Esophagus muscularis mucosa (tissue), 4 donors: ENCODE results near the gene ACSM5. TPM values are rescaled to one million over a fixed set of nuclear protein-coding genes. Genes with fewer than 3 reads are reported as not detected.
"Not testable (repeated sequence)": the region's sequence is repeated elsewhere in the genome, so short reads cannot be mapped to it uniquely, and the experiment has no call there.

Experiments
- DNase-seq: peaks from one replicate; pipeline ENCODE4 v3.0.0-alpha.2; 2017; ENCODE audit errors: extremely low spot score
- H3K27ac ChIP-seq, 4 donors: fragments of 200-600 bp; sonication (generic); replicated peaks in 1 of 4; 1 replicate in 3 of 4; 2 replicates in 1 of 4; pipeline ENCODE4 v1.5.1; 2016 to 2019; ENCODE audit warnings: mild to moderate bottlenecking in 1 of 4
- H3K27me3 ChIP-seq, 4 donors: fragments of 200-600 bp; sonication (generic); one replicate each; pipeline versions ENCODE4 v1.5.1 to v1.6.0; 2016 to 2019
- H3K36me3 ChIP-seq, 4 donors: fragments of 200-600 bp; sonication (generic); one replicate each; pipeline ENCODE4 v1.5.1; 2016 to 2019
- H3K4me1 ChIP-seq, 4 donors: fragments of 200-600 bp; sonication (generic); one replicate each; pipeline ENCODE4 v1.5.1; 2016 to 2019
- H3K4me3 ChIP-seq, 4 donors: fragments of 200-600 bp; sonication (generic); 1 replicate in 2 of 4; 2 replicates in 2 of 4; pipeline ENCODE4 v1.5.1; 2016 to 2019; ENCODE audit warnings: mild to moderate bottlenecking in 4 of 4, moderate library complexity in 1 of 4
- H3K9me3 ChIP-seq, 4 donors: fragments of 200-600 bp; sonication (generic); 1 replicate in 3 of 4; 2 replicates in 1 of 4; pipeline ENCODE4 v1.5.1; 2016 to 2019
- EP300 ChIP-seq: sonication (generic); formaldehyde crosslinking; IDR thresholded peaks from one replicate; pipeline ENCODE4 v1.6.1; 2017; ENCODE audit warnings: antibody characterized with exemption
- POLR2A ChIP-seq: fragments of 450-650 bp; IDR thresholded peaks from one replicate; pipeline ENCODE4 v1.6.1; 2017; ENCODE audit warnings: antibody characterized with exemption, moderate library complexity, mild to moderate bottlenecking, low read depth
- POLR2AphosphoS5 ChIP-seq, 2 donors: sonication (generic); formaldehyde crosslinking; IDR thresholded peaks; one replicate each; pipeline ENCODE4 v1.6.1; 2017; ENCODE audit warnings: antibody characterized with exemption in 2 of 2
- WGBS: methylation state at CpG from one replicate; pipeline ENCODE4 v1.1.5; 2018; 5-methylcytosine and 5-hydroxymethylcytosine counted together
- intact Hi-C: fragments of 100-400 bp; cut with DNase I; formaldehyde crosslinking; loops from one replicate; pipeline ENCODE4 v1.15.1; 2023
- total RNA-seq, 4 donors: library from RNA; depleted of rRNA; stranded (reverse); fragments of >200 nt; gene quantifications; one replicate each; pipeline versions ENCODE4 v1.1.0 to v1.2.1, GENCODE V29; 2016
- TF ChIP-seq, protein P1 (sequence below), 3 experiments: fragments of 200-600 bp in 2 of 3; fragments of 450-650 bp in 1 of 3; sonication (generic) in 2 of 3; IDR thresholded peaks; one replicate each; pipeline ENCODE4 v1.5.1; 2017 to 2019; ENCODE audit warnings: antibody characterized with exemption in 3 of 3, mild to moderate bottlenecking in 2 of 3, moderate library complexity in 1 of 3

The ACSM5 gene
- total RNA-seq, 4 donors from 2014 or later: 1.6 to 6.1 (median 3.7) TPM

DNA sequence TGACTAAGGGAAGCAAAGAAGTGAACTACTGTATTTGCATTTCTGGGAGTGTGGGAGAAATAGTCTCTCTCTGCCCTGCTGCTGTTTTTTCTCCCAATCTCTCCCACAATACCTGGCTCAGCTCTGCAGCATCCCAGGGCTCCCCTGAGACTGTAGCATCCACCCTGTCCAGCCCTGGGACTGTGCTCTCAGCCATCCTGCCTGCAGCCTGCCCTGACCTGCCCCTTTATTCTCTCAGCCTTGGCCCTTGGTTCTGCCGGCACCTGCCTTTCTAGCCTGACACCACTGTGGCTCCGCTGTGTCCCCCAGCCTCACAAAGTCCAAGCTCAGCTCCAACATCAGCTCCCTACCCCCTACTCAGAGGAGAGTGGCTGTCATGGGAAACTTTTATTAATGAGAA is 6.7 kb upstream of the ACSM5 start:
- Histone ChIP-seq H3K27ac (no peak overlapping the region), H3K27me3 (no peaks in the 10 kb centered on the region), H3K4me1 (no peaks in the 10 kb centered on the region), H3K36me3 (no peaks in the 10 kb centered on the region), H3K9me3 (no peaks in the 10 kb centered on the region), H3K4me3 (no peak overlapping the region)
- TF ChIP-seq, protein P1, sequence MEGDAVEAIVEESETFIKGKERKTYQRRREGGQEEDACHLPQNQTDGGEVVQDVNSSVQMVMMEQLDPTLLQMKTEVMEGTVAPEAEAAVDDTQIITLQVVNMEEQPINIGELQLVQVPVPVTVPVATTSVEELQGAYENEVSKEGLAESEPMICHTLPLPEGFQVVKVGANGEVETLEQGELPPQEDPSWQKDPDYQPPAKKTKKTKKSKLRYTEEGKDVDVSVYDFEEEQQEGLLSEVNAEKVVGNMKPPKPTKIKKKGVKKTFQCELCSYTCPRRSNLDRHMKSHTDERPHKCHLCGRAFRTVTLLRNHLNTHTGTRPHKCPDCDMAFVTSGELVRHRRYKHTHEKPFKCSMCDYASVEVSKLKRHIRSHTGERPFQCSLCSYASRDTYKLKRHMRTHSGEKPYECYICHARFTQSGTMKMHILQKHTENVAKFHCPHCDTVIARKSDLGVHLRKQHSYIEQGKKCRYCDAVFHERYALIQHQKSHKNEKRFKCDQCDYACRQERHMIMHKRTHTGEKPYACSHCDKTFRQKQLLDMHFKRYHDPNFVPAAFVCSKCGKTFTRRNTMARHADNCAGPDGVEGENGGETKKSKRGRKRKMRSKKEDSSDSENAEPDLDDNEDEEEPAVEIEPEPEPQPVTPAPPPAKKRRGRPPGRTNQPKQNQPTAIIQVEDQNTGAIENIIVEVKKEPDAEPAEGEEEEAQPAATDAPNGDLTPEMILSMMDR (IDR thresholded peaks at IDR 0.05): no peak
- TF ChIP-seq EP300 (no peak), POLR2A (no peak), POLR2AphosphoS5 (IDR thresholded peaks at IDR 0.05) (no peak)
- no peak for DNase-seq
- 100% methylated on average over 2 of the region's 2 CpGs for WGBS
- intact Hi-C loops: no loop called here

DNA sequence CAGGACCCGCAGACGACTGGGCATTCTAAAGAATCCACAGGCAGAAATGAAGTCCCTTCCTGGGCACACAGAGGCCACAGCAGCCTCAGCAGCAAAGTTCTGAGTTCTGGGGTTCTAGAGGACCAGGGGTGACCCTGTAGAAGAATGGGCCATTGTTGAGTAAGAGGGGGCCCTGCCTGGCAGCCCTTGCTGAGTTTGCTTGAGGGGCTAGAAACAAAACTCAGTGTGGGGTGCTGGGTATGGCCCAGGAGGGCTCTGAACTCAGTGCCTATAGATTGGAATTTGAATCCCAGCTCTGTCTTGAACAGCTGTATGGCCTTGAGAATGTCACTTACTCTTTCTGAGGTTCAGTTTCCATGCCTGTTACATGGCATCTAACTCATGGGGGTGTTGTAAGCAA is 4.7 kb upstream of the ACSM5 start, which contains the start of gene PDILT:
Gene PDILT (minus strand): TSS at position 101 of the 400 bp plus-strand sequence. CDS start 5,437 bp downstream, outside the sequence.
- H3K9me3 ChIP-seq: no peaks in the 10 kb centered on the region
- H3K4me1 ChIP-seq: peaks cover 0 to 4% (median 1%) of the 10 kb centered on the region in 4 donors
- 100% methylated on average over 2 of the region's 2 CpGs for WGBS
- no peaks in the 10 kb centered on the region for H3K27me3 ChIP-seq
- intact Hi-C loops: no loop called here
- TF ChIP-seq, protein P1 (IDR thresholded peaks at IDR 0.05): no peak
- TF ChIP-seq POLR2A: no peak
- TF ChIP-seq EP300: no peak
- no peak for TF ChIP-seq POLR2AphosphoS5 (IDR thresholded peaks at IDR 0.05)
- no peaks in the 10 kb centered on the region for H3K36me3 ChIP-seq
- no peak within 1 kb of the TSS for H3K27ac ChIP-seq
- no peak for DNase-seq
- H3K4me3 ChIP-seq: no peak within 1 kb of the TSS

DNA sequence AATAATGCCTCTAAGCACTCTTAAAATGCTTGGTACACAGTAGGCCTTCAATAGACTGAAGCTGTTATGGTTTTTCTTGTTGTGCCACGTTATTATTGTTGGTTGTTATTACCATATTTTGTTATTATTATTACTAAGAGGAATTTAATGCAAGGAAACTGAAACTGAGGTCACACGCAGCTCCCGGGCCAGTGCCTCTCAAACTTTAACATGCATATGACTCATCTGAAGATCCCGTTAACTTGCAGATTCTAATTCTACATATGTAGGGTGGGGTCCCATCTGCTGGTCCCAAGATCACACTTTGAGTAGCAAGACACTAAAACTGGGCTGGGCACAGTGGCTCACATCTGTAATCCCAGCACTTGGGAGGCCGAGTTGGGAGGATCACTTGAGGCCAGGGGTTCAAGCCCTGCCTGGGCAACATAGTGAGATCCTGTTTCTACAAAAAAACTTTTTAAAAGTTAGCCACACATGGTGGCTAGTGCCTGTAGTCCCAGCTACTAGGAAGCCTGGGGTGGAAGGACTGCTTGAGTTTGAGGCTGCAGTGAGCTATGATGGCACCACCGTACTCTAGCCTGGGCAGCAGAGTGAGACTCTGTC is 888 bp downstream of the ACSM5 start:
- H3K4me3 ChIP-seq: no peak overlapping the region

DNA sequence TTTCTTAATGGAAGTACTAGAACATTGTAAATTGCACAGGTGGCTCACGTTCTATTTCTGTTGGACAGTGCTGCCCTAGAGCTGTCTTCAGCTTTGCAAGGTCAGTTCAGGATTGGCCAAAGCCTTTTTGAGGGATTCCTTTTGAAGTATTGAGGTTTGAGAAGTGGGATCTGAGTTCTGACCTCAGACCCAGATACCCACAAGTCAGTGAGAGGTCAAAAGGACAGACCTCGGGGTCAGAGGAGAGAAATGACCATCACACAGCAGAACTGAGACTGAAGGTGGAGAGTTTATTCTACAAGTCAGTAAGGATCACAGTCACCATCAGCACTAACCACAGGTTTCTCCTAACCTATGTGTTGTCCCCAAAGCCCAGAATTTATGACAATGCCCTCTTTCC is 1.7 kb downstream of the ACSM5 start:
- no peaks in the 10 kb centered on the region for H3K9me3 ChIP-seq
- intact Hi-C loops: no loop called here
- peaks cover 0 to 4% (median 1%) of the 10 kb centered on the region in 4 donors for H3K4me1 ChIP-seq
- TF ChIP-seq EP300 (no peak), POLR2A (no peak), POLR2AphosphoS5 (IDR thresholded peaks at IDR 0.05) (no peak)
- TF ChIP-seq, protein P1 (IDR thresholded peaks at IDR 0.05): no peak
- no peak overlapping the region for H3K4me3 ChIP-seq
- 65% methylated on average over 2 of the region's 2 CpGs for WGBS
- H3K36me3 ChIP-seq: no peaks in the 10 kb centered on the region
- H3K27me3 ChIP-seq: no peaks in the 10 kb centered on the region
- no peak overlapping the region for H3K27ac ChIP-seq
- DNase-seq: no peak

More for the DNA sequence above, 888 bp downstream of the ACSM5 start:
- peak overlapping the region in 1 of 4 donors; percentile 44 for H3K27ac ChIP-seq
- intact Hi-C loops: no loop called here
- H3K4me1 ChIP-seq: peaks cover 0 to 4% (median 1%) of the 10 kb centered on the region in 4 donors
- TF ChIP-seq POLR2AphosphoS5 (IDR thresholded peaks at IDR 0.05) (no peak), POLR2A (no peak), EP300 (no peak)
- TF ChIP-seq, protein P1 (IDR thresholded peaks at IDR 0.05): no peak
- DNase-seq: no peak
- no peaks in the 10 kb centered on the region for H3K36me3 ChIP-seq
- no peaks in the 10 kb centered on the region for H3K27me3 ChIP-seq
- H3K9me3 ChIP-seq: no peaks in the 10 kb centered on the region
- 78% methylated on average over 6 of the region's 6 CpGs for WGBS

DNA sequence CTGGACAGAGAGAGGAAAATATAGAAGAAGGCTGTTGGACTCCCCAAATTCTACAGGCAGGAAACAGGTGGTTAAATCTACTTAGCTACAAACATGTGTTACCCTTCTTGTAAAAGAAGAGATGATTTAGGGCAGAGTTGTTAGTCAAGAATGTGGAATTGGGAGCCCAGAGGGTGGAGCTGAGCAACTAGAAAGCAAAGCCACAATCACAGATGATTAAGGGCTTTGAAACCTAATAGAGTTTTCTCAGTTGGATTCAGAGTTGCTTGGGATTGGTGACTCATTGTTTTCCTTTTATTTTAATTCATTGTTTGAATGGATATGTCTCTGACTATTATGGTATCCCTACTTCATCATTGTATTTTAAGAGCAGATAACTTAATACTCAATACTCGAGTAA is 6.2 kb downstream of the ACSM5 start:
- no peak overlapping the region for H3K27ac ChIP-seq
- 77% methylated on average over 1 of the region's 1 CpG for WGBS
- no peak for DNase-seq
- no peak overlapping the region for H3K4me3 ChIP-seq
- intact Hi-C loops: no loop called here
- no peaks in the 10 kb centered on the region for H3K4me1 ChIP-seq
- H3K27me3 ChIP-seq: no peaks in the 10 kb centered on the region
- TF ChIP-seq, protein P1 (IDR thresholded peaks at IDR 0.05): no peak
- TF ChIP-seq POLR2A (no peak), POLR2AphosphoS5 (IDR thresholded peaks at IDR 0.05) (no peak), EP300 (no peak)
- no peaks in the 10 kb centered on the region for H3K36me3 ChIP-seq
- no peaks in the 10 kb centered on the region for H3K9me3 ChIP-seq

DNA sequence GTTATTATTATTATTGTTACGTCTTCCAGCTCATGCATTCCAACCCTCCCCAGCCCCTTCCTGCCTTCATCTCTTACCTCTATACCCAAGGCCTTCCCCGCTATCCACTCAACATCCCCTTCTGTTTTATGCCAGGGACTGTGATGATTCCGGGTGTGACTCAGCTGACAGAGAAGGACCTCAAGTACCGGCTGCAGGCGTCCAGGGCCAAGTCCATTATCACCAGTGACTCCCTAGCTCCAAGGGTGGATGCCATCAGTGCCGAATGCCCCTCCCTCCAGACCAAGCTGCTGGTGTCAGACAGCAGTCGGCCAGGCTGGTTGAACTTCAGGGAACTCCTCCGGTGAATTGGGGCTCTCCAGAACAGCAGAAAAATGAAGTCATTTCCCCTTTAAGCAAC is 9.8 kb downstream of the ACSM5 start:
- H3K9me3 ChIP-seq, intact Hi-C loops, DNase-seq, H3K36me3 ChIP-seq, H3K4me1 ChIP-seq, H3K4me3 ChIP-seq, H3K27ac ChIP-seq, H3K27me3 ChIP-seq: not testable (repeated sequence)
- WGBS: 83% methylated on average over 8 of the region's 8 CpGs

DNA sequence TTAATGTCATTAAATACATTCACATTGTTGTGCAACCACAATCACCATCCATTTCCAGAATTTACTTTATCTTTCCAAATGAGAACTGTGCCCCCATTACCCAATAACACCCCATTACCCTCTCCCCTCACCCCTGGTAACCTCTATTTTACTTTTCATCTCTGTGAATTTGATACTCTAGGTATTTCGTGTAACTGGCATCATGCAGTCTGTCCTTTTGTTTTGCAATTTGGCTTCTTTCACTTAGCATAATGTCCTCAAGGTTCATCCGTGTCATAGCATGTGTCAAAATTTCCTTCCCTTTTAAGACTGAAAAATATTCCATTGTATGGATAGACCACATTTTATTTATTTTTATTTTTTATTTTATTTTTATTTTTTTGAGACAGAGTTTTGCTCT is 12.4 kb downstream of the ACSM5 start:
- H3K4me1 ChIP-seq, H3K4me3 ChIP-seq, H3K9me3 ChIP-seq, H3K27ac ChIP-seq, H3K36me3 ChIP-seq, H3K27me3 ChIP-seq, intact Hi-C loops, DNase-seq: not testable (repeated sequence)
- WGBS: 78% methylated on average over 2 of the region's 2 CpGs
